NCI-H187 treated with DMSO at 0.1 percent for 48 hours (cell line): ENCODE data around the gene WDR33.
"Not testable (repeated sequence)": the region's sequence is repeated elsewhere in the genome, so short reads cannot be mapped to it uniquely, and the experiment has no call there.

Source experiments
- DNase-seq: peaks from one replicate; lab custom pipeline; 2025; lab: John Stamatoyannopoulos, UW

Gene WDR33

GRCh38 chr2:127810619-127811396 lies at the start of gene WDR33:
WDR33 (minus strand) TSS chr2:127811171; CDS start chr2:127770981, 40,190 bp downstream.
- DNase-seq, result peak; percentile 63

GRCh38 chr2:127860130-127860529 lies 49.2 kb upstream of the WDR33 start:
- DNase-seq, result no peak

GRCh38 chr2:127859712-127860085 lies 48.7 kb upstream of the WDR33 start:
- DNase-seq, result no peak

- DNase-seq, result no peak
Measured at GRCh38 chr2:127857265-127857808, 46.4 kb upstream of the WDR33 start.

- DNase-seq, result no peak
Measured at GRCh38 chr2:127853671-127854070, 42.7 kb upstream of the WDR33 start.

GRCh38 chr2:127852388-127852787 lies 41.4 kb upstream of the WDR33 start:
- DNase-seq, result no peak

GRCh38 chr2:127847931-127848330 lies 37.0 kb upstream of the WDR33 start:
- no peak for DNase-seq

DNA sequence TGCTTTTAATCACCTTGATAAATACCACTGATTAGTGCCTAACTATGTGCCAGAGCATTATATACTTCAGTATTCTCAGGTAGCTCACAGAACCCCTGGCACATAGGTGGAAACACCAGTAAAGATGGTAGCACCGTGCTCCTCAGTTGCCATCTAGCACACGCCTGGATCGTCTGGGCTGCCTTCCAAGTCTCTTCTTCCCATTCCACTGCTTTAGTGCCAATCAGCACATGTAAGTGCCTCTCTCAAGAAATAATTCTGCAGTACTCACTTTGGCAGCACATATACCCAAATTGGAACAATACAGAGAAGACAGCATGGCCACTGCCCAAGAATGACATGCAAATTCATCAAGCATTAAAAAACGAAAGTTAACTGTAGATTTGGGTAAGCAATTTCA lies 34.0 kb upstream of the WDR33 start:
- no peak for DNase-seq

DNA sequence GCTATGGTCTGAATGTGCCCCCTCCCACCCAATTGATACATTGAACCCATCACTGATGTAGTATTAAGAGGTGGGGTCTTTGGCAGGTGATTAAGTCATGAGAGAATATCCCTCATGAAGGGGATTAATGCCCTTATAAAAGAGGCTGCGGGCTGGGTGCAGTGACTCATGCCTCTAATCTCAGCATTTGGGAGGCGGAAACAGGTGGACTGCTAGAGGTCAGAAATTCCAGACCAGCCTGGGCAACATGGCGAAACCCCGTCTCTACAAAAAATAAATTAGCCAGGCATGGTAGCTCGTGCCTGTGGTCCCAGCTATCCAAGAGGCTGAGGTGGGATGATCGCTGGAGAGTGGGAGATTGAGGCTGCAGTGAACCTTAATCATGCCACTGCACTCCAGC lies 32.7 kb upstream of the WDR33 start:
- DNase-seq, result no peak

DNA sequence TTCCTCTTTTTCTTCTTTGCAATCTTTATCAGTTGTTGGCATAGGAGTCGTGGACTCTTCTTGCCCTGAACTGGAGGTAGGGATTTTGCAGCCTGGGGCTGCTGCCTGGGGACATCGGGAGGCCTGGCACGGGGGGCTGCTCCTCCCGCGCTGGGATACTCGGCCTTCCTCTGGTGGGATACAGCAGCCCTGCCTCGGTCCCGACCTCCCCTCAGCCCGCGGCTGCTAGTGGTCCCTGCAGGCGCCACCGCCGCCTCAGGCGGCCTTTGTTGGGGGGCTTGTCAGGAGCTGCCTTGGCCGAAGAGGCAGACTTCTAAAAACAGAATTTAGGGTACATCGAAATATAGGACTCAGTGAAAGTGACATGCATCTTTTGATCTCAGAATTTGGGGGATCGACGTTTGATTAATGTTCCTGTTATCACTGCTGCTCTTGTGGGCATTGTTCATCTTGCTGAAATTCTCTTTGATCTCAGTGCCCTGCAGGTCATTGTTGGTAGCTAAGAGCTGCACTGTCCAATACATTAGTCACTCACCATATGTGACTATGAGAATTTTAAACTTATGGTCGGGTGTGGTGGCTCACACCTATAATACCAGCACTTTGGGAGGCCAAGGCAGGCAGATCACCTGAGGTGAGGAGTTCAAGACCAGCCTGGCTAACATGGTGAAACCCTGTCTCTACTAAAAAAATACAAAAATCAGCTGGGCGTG lies 30.7 kb upstream of the WDR33 start:
- DNase-seq, result no peak

- no peak for DNase-seq
Measured at GRCh38 chr2:127840893-127841292, 29.9 kb upstream of the WDR33 start.

DNA sequence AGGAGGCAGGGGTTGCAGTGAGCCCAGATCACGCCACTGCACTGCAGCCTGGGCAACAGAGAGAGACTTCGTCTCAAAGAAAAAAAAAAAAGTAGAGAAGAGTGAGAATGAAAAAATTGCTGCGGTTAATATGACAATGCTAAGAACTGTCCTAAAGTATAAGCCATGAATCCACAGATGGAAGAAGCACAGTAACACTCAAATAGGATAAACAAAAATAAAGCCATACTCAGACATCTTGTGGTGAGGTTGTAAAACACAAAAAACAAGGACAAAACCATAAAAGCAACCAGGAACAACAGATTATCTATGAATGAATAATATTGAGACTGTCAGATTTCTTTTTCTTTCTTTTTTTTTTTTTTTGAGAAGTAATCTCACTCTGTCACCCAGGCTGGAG lies 24.0 kb upstream of the WDR33 start:
- no peak for DNase-seq

DNA sequence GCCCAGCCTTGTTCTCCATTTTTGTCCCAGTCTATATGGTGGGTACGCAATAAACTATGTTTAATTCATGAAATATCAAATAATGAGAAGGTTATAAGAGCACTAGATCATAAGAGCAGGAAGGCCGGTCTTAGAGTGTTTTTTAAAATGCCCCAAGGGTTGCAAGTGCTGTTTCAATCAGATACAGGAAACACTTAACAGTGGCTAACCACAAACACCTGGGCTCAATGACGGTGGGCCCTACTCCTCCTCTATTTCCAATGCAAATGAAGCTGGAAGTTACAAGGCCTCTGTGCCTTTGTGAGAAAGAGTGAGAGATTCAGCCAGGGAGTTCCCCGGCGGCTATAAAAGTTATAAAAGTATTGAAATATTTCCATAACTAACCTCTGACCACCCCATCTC lies 18.9 kb upstream of the WDR33 start:
- no peak for DNase-seq

DNA sequence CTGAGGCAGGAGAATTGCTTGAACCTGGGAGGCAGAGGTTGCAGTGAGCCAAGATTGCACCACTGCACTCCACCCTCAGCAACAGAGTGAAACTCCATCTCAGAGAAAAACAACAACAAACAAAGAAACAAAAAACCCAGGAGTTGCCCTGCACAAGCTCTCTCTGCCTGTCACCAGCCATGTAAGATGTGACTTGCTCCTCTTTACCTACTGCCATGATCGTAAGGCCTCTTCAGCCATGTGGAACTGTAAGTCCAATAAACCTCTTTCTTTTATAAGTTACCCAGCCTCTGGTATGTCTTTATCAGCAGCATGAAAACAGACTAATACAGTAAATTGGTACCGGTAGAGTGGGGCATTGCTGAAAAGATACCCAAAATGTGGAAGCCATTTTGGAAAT lies 15.7 kb upstream of the WDR33 start:
- not testable (repeated sequence) for DNase-seq

DNA sequence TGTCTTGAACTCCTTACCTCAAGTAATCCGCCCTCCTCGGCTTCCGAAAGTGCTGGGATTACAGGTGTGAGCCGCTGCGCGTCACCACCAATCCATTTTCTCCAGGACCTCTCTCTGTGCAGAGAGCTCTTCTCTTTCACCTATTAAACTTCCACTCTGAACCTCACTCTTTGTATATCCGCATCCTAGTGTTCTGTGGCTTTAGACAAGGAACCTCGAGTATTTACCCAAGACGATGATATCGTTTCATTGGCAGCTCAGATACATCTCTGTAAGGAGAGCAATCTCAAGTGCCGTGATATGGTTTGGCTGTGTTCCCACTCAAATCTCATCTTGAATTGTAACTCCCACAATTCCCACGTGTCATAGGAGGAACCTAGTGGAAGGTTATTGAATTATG lies 15.1 kb upstream of the WDR33 start:
- DNase-seq, result peak; percentile 72

- DNase-seq, result no peak
Measured at GRCh38 chr2:127820080-127820668, 9.2 kb upstream of the WDR33 start.

GRCh38 chr2:127818794-127819425 lies 7.9 kb upstream of the WDR33 start:
- no peak for DNase-seq

- DNase-seq, result no peak
Measured at GRCh38 chr2:127818241-127818640, 7.3 kb upstream of the WDR33 start.

DNA sequence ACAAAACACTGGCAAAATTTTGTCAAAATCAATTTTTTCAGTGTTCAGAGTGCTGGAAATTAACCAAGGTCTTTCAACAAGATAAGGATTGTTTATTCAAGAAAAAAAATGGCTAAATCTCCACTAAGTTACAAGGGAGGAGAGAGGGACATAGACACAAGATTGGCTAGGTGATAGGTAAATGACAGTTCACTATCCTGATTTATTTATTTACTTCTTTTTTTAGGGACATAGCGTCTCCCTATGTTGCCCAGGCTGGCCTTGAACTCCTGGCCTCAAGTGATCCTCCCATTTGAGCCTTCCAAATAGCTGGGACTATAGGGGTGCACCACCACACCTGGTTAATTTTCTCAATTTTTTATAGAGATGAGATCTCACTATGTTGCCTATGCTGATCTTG lies 3.7 kb upstream of the WDR33 start:
- DNase-seq, result no peak

DNA sequence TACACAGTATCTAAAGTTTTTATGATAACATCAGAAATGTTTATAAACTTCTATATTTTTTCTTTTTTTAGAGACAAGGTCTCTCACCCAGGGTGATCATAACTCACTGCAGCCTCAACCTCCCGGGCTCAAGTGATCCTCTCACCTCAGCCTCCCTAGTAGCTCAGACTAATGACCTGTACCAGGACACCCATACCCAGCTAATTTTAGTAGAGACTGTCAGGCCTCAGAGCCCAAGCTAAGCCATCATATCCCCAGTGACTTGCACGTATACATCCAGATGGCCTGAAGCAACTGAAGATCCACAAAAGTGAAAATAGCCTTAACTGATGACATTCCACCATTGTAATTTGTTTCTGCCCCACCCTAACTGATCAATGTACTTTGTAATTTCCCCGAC lies 1.5 kb upstream of the WDR33 start:
- not testable (repeated sequence) for DNase-seq

DNA sequence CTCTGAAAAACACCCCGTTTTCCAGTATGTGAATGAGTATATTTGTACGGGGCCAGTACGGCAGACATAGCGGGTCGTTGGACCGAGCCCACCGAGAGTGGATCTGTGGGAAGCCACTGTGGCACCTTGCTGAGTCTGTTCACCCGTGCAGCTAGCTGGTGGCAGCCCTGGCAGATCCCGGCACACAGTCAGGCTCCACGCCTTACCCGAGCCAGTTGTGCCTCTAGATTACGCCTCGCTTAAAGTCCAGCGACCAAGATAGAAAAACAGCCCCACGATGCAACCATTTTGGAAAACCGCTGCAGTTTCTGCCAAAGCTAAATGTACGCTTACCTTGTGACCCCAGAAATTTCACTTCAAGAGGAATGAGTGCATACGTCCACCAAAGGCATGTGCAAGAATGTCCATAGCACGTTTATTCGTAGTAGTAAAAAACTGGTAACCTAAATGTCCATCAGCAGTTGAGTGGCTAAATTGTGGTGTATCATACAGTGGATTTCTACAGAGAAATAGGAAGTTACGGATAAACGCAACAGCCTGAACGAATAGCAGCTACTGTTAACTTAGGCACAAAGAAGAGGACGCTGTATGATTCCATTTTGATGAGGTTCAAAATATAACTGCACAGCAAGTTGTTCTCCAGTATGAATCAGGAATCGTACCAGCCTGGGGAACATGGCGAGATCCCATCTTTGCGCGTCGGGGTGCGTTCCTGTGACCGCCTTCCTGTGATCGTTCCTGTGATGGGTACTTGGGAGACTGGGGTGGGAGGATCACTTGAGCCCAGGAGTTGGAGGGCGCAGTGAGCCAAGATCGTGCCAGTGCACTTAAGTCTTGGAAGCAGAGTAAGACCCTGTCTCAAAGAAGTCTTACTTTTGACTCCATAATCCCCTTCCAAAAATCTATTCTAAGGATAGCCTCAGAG lies 688 bp upstream of the WDR33 start:
- DNase-seq, result no peak
